PC-9 (cell line): ENCODE measurements around the gene PRDM2. TPM values are rescaled to one million over a fixed set of nuclear protein-coding genes. Genes with fewer than 3 reads are reported as not detected.

Experiments used
- BruUV-seq: library from RNA; stranded (reverse); fragments of 400-500 nt; replicated peaks from 2 replicates; lab custom pipeline; 2021; lab: Mats Ljungman, UMichigan
- CTCF ChIA-PET: fragments of 300-600 bp; sonication (Branson Sonifier 250); formaldehyde crosslinking; loops from one replicate; lab custom pipeline; 2022; ENCODE audit warnings: antibody characterized with exemption; lab: Charles Lee
- POLR2A ChIA-PET: fragments of 300-600 bp; sonication (Branson Sonifier 250); formaldehyde crosslinking; loops from one replicate; lab custom pipeline; 2022; ENCODE audit warnings: antibody characterized with exemption; ENCODE audit not compliant: unreplicated experiment; lab: Charles Lee
- DNase-seq, 2 experiments: peaks; one replicate each; pipeline versions ENCODE4 v3.0.0 to v3.0.0-alpha.2; 2015 to 2022; ENCODE audit warnings: mixed read lengths in 1 of 2
- H2AFZ ChIP-seq: fragments of 200-600 bp; sonication (generic); 2 replicates; pipeline ENCODE4 v1.8.1; 2017; ENCODE audit warnings: antibody characterized with exemption
- H3F3A ChIP-seq: fragments of 200-600 bp; sonication (generic); 2 replicates; pipeline ENCODE4 v1.8.1; 2017; ENCODE audit warnings: antibody characterized with exemption, mild to moderate bottlenecking, low read depth; ENCODE audit not compliant: insufficient read depth
- H3K27ac ChIP-seq: fragments of 200-600 bp; sonication (generic); 2 replicates; pipeline ENCODE4 v1.6.1; 2016; ENCODE audit warnings: mixed run types
- H3K27me3 ChIP-seq: fragments of 200-600 bp; sonication (generic); 2 replicates; pipeline ENCODE4 v1.6.1; 2016; ENCODE audit warnings: low read depth, mixed run types; ENCODE audit not compliant: insufficient read depth
- H3K36me3 ChIP-seq: fragments of 200-600 bp; sonication (generic); 2 replicates; pipeline ENCODE4 v1.6.1; 2016; ENCODE audit warnings: low read depth, mixed run types
- H3K4me1 ChIP-seq: fragments of 200-600 bp; sonication (generic); replicated peaks from 2 replicates; pipeline ENCODE4 v1.6.1; 2016; ENCODE audit warnings: mixed run types; ENCODE audit not compliant: insufficient read depth
- H3K4me2 ChIP-seq: fragments of 200-600 bp; sonication (generic); 2 replicates; pipeline ENCODE4 v1.6.1; 2017; ENCODE audit warnings: mixed run types
- H3K4me3 ChIP-seq: fragments of 200-600 bp; sonication (generic); 2 replicates; pipeline ENCODE4 v1.6.1; 2016; ENCODE audit warnings: mixed run types
- H3K79me2 ChIP-seq: fragments of 200-600 bp; sonication (generic); 2 replicates; pipeline ENCODE4 v1.6.1; 2017; ENCODE audit warnings: low read depth, mixed run types
- H3K9me2 ChIP-seq: fragments of 200-600 bp; sonication (generic); 2 replicates; pipeline ENCODE4 v1.8.1; 2017; ENCODE audit warnings: mild to moderate bottlenecking; ENCODE audit not compliant: insufficient read depth
- H3K9me3 ChIP-seq: fragments of 200-600 bp; sonication (generic); 2 replicates; pipeline ENCODE4 v1.8.1; 2016; ENCODE audit warnings: low read depth; ENCODE audit not compliant: insufficient read depth
- H4K20me1 ChIP-seq: fragments of 200-600 bp; sonication (generic); 2 replicates; pipeline ENCODE4 v1.8.1; 2017; ENCODE audit not compliant: insufficient read depth
- CTCF ChIP-seq: fragments of 200-600 bp; sonication (generic); conservative IDR thresholded peaks from 2 replicates; pipeline ENCODE4 v1.6.1; 2017; ENCODE audit warnings: mixed run types, antibody characterized with exemption, mild to moderate bottlenecking, moderate library complexity
- EZH2 ChIP-seq: fragments of 200-600 bp; sonication (generic); IDR thresholded peaks from 2 replicates; pipeline ENCODE4 v1.8.0; 2017; ENCODE audit warnings: antibody characterized with exemption, low read depth
- intact Hi-C: fragments of 100-400 bp; cut with micrococcal nuclease; formaldehyde crosslinking; loops from one replicate; pipeline ENCODE4 v1.10.0; 2022; ENCODE audit not compliant: unreplicated experiment
- total RNA-seq: library from RNA; stranded (reverse); gene quantifications from 2 replicates; pipeline ENCODE4 v1.2.3, GENCODE V29; 2021

Gene PRDM2
- total RNA-seq, 1 experiment from 2014 or later: 32.1 TPM

DNA sequence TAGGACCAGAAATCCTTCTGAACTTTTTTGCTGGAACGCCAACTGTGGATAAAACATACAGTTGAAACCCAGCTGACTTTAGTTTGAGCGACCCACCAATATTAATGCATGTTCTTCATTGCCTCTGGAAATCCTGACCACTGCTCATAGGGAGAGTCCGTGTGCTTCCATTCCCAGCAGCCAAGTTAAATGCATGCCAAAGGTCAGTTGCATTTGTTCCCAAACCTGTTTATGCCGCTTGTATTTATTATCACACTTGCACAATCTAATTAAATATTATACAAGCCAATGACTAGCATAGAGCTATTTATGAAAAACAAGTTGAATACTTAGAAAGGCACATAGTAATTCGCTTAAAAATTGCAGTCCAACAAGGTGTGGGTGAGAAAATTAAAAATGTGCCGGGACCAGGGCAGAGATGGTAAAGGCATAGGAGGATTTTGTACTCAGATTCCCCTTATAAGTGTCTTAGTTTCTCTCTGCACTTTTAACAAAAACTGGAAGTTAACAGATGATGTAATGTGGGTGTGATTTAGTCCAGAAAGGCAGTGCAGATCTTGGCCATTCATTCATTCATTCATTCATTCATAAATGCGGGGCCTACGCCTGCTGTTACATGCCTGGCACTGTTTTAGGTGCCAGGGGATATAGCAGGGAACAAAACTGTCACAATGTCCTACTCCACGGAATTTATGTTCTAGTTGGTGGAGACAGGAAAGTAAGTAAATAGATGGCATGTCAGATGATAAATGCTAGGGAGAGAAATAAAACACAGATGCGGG, 99.7 kb downstream of the PRDM2 start:
- H3K9me3 ChIP-seq: no peaks in the 10 kb centered on the region
- no TSS peak for BruUV-seq
- H3K9me2 ChIP-seq: no peaks in the 10 kb centered on the region
- H3K27ac ChIP-seq: no peak overlapping the region
- H3K4me2 ChIP-seq: no peak overlapping the region
- H4K20me1 ChIP-seq: no peaks in the 10 kb centered on the region
- no peak overlapping the region for H3K4me3 ChIP-seq
- no peaks in the 10 kb centered on the region for H3K4me1 ChIP-seq
- H3K79me2 ChIP-seq: no peaks in the 10 kb centered on the region
- no peaks in the 10 kb centered on the region for H3K36me3 ChIP-seq
- H2AFZ ChIP-seq: no peak overlapping the region
- intact Hi-C loops: no loop called here
- no peak for DNase-seq
- no peak for TF ChIP-seq EZH2
- TF ChIP-seq CTCF: no peak
- no peaks in the 10 kb centered on the region for H3F3A ChIP-seq
- no peaks in the 10 kb centered on the region for H3K27me3 ChIP-seq
- CTCF ChIA-PET: no interaction called here
- POLR2A ChIA-PET: no interaction called here

DNA sequence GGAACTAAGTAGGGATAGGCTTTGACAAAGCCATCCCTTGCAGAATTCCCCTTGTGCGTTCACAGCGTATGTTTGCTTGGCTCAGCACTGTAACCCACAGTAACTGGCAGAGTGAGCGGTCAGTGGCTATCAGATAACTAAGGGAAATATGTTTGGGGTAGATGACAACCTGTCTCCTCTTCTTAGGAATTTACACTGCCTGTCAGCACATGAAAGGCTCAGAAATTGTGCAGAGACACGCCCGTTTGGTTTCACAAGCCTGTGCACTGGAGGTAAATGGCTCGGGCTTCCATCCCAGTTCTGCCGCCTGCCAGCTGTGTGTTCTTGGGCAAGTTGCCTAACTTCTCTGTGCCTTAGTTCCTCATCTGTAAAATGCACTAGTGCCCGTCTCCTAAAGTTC, 101.2 kb downstream of the PRDM2 start:
- no peak for DNase-seq
- intact Hi-C loops: no loop called here

More for the DNA sequence above, 101.2 kb downstream of the PRDM2 start:
- no peaks in the 10 kb centered on the region for H4K20me1 ChIP-seq
- no TSS peak for BruUV-seq
- no peaks in the 10 kb centered on the region for H3K27me3 ChIP-seq
- ChIA-PET POLR2A (no interaction called here), CTCF (no interaction called here)
- no peak overlapping the region for H2AFZ ChIP-seq
- H3K27ac ChIP-seq: no peak overlapping the region
- H3K4me2 ChIP-seq: no peak overlapping the region
- no peaks in the 10 kb centered on the region for H3K36me3 ChIP-seq
- no peak for TF ChIP-seq EZH2
- TF ChIP-seq CTCF: no peak
- no peaks in the 10 kb centered on the region for H3K9me3 ChIP-seq
- H3K9me2 ChIP-seq: no peaks in the 10 kb centered on the region
- H3K4me1 ChIP-seq: no peaks in the 10 kb centered on the region
- H3K4me3 ChIP-seq: no peak overlapping the region
- no peaks in the 10 kb centered on the region for H3F3A ChIP-seq
- H3K79me2 ChIP-seq: no peaks in the 10 kb centered on the region
